OCI-LY1 (cell line): ENCODE measurements around the gene PLCG2.

Experiments used
- H2AFZ ChIP-seq: fragments of 200-600 bp; sonication (generic), shearing (Covaris generic); 2 replicates; pipeline ENCODE4 v1.6.0; 2014; ENCODE audit warnings: antibody characterized with exemption, mild to moderate bottlenecking, low read length
- H3F3A ChIP-seq: fragments of 200-600 bp; sonication (generic), shearing (Covaris generic); 2 replicates; pipeline ENCODE4 v1.6.0; 2014; ENCODE audit warnings: mild to moderate bottlenecking, antibody characterized with exemption, low read length, moderate library complexity; ENCODE audit not compliant: insufficient read depth
- H3K27ac ChIP-seq: fragments of 200-600 bp; sonication (generic); 2 replicates; pipeline ENCODE4 v1.5.1; 2014; ENCODE audit warnings: low read length, mixed run types, mild to moderate bottlenecking, low read depth; ENCODE audit not compliant: poor library complexity, severe bottlenecking
- H3K27me3 ChIP-seq: fragments of 200-600 bp; sonication (generic); 2 replicates; pipeline ENCODE4 v1.6.0; 2014; ENCODE audit warnings: antibody characterized with exemption, mild to moderate bottlenecking, low read length, moderate library complexity; ENCODE audit not compliant: insufficient read depth
- H3K36me3 ChIP-seq: fragments of 200-600 bp; sonication (generic); 2 replicates; pipeline ENCODE4 v1.6.1; 2014; ENCODE audit warnings: mild to moderate bottlenecking, antibody characterized with exemption, low read length, moderate library complexity, mixed read lengths; ENCODE audit not compliant: insufficient read depth
- H3K4me1 ChIP-seq: fragments of 200-600 bp; sonication (generic); 2 replicates; pipeline ENCODE4 v1.5.1; 2014; ENCODE audit warnings: mild to moderate bottlenecking, low read length, moderate library complexity; ENCODE audit not compliant: insufficient read depth, severe bottlenecking
- H3K4me2 ChIP-seq: fragments of 200-600 bp; sonication (generic), shearing (Covaris generic); 2 replicates; pipeline ENCODE4 v1.6.1; 2014; ENCODE audit warnings: low read length
- H3K4me3 ChIP-seq: fragments of 200-600 bp; sonication (generic); 2 replicates; pipeline ENCODE4 v1.5.1; 2014; ENCODE audit warnings: low read length, low read depth, mild to moderate bottlenecking, mixed read lengths; ENCODE audit not compliant: poor library complexity, severe bottlenecking
- H3K79me2 ChIP-seq: fragments of 200-600 bp; shearing (Covaris generic); 2 replicates; pipeline ENCODE4 v1.6.1; 2016; ENCODE audit warnings: mixed run types, low read length, mixed read lengths; ENCODE audit not compliant: insufficient read depth
- H3K9ac ChIP-seq: fragments of 200-600 bp; sonication (generic), shearing (Covaris generic); 2 replicates; pipeline ENCODE4 v1.6.1; 2014; ENCODE audit warnings: mild to moderate bottlenecking, low read length, mixed read lengths
- H3K9me2 ChIP-seq: fragments of 200-600 bp; sonication (generic), shearing (Covaris generic); 2 replicates; pipeline ENCODE4 v1.6.1; 2014; ENCODE audit warnings: low read depth, mild to moderate bottlenecking, low read length, mixed read lengths
- H3K9me3 ChIP-seq: fragments of 200-600 bp; shearing (Covaris generic); 2 replicates; pipeline ENCODE4 v1.6.1; 2014; ENCODE audit warnings: low read length, mixed read lengths
- H4K20me1 ChIP-seq: fragments of 200-600 bp; sonication (generic), shearing (Covaris generic); 2 replicates; pipeline ENCODE4 v1.6.0; 2016; ENCODE audit warnings: mild to moderate bottlenecking, low read length; ENCODE audit not compliant: insufficient read depth
- EZH2 ChIP-seq: fragments of 200-600 bp; sonication (generic), shearing (Covaris generic); IDR thresholded peaks from 2 replicates; pipeline ENCODE4 v1.8.0; 2017; ENCODE audit warnings: borderline replicate concordance, mixed run types, mild to moderate bottlenecking, antibody characterized with exemption, low read length, moderate library complexity, mixed read lengths
- TF ChIP-seq, protein P1 (sequence below): fragments of 200-600 bp; sonication (generic), shearing (Covaris generic); IDR thresholded peaks from 2 replicates; pipeline ENCODE4 v1.5.1; 2017; ENCODE audit warnings: mild to moderate bottlenecking, antibody characterized with exemption, low read length, moderate library complexity, mixed read lengths

The PLCG2 gene

DNA sequence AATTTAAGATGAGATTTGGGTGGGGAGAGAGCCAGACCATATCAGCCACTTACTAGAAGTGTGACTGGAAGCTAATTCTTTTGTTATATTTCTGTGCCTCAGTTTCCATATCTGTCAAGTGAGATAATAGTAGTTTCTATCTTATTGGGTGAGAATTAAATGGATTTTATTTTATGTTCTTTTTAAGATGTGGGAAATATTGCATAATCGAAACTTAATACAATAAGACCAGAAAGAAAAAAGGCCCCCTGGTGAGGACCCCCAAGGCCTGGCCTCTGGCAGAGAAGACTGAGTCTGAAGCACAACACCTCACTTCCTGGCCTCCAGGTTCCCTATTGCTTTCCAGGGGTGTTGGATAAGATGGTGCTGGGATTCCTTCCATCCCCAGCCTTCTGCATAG is 13.7 kb downstream of the PLCG2 start:
- TF ChIP-seq, protein P1, sequence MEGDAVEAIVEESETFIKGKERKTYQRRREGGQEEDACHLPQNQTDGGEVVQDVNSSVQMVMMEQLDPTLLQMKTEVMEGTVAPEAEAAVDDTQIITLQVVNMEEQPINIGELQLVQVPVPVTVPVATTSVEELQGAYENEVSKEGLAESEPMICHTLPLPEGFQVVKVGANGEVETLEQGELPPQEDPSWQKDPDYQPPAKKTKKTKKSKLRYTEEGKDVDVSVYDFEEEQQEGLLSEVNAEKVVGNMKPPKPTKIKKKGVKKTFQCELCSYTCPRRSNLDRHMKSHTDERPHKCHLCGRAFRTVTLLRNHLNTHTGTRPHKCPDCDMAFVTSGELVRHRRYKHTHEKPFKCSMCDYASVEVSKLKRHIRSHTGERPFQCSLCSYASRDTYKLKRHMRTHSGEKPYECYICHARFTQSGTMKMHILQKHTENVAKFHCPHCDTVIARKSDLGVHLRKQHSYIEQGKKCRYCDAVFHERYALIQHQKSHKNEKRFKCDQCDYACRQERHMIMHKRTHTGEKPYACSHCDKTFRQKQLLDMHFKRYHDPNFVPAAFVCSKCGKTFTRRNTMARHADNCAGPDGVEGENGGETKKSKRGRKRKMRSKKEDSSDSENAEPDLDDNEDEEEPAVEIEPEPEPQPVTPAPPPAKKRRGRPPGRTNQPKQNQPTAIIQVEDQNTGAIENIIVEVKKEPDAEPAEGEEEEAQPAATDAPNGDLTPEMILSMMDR: no peak
- TF ChIP-seq EZH2: no peak
- H3K9me2 ChIP-seq: no peaks in the 10 kb centered on the region
- H3K27me3 ChIP-seq: no peaks in the 10 kb centered on the region
- peaks cover 95% of the 10 kb centered on the region for H3K36me3 ChIP-seq
- H3K9me3 ChIP-seq: no peaks in the 10 kb centered on the region
- no peaks in the 10 kb centered on the region for H4K20me1 ChIP-seq
- peaks cover 98% of the 10 kb centered on the region for H3K4me1 ChIP-seq
- peak overlapping the region; percentile 18; the same call in 1 of the 2 replicates for H3K9ac ChIP-seq
- H3K27ac ChIP-seq: peak overlapping the region; percentile 99
- peak overlapping the region; percentile 9 for H3K4me3 ChIP-seq
- H2AFZ ChIP-seq: no peak overlapping the region
- H3F3A ChIP-seq: peaks cover 23% of the 10 kb centered on the region; the same call in 1 of the 2 replicates
- H3K79me2 ChIP-seq: peaks cover 100% of the 10 kb centered on the region
- peak overlapping the region; percentile 45 for H3K4me2 ChIP-seq

DNA sequence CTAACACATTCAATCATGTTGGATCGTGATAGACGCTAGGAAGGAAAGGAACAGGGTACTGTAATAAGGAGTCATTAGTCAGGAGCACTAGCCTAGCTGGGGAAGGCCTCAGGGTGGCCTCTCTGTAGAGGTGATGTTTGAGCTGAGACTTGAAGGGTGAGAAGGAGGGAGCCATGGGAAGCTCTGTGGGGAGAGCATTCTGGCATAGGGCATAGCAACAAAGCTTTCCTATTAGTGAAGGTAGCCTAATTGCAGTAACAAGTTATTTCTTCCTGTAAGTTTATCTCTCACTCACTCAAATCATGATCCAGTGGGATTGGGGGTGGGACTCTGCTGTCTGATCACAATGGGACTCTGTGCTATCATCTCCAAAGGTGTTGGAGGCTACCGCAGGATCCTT is 16.1 kb downstream of the PLCG2 start:
- no peaks in the 10 kb centered on the region for H3K27me3 ChIP-seq
- peaks cover 30% of the 10 kb centered on the region; the same call in 1 of the 2 replicates for H3F3A ChIP-seq
- TF ChIP-seq EZH2: no peak
- TF ChIP-seq, protein P1: no peak
- peaks cover 96% of the 10 kb centered on the region for H3K36me3 ChIP-seq
- no peak overlapping the region for H2AFZ ChIP-seq
- peak overlapping the region; percentile 99 for H3K27ac ChIP-seq
- H3K9ac ChIP-seq: peak overlapping the region; percentile 61; the same call in 1 of the 2 replicates
- peak overlapping the region; percentile 43 for H3K4me3 ChIP-seq
- H3K4me2 ChIP-seq: peak overlapping the region; percentile 73
- no peaks in the 10 kb centered on the region for H4K20me1 ChIP-seq
- no peaks in the 10 kb centered on the region for H3K9me2 ChIP-seq
- H3K79me2 ChIP-seq: peaks cover 100% of the 10 kb centered on the region
- H3K4me1 ChIP-seq: peaks cover 91% of the 10 kb centered on the region
- H3K9me3 ChIP-seq: no peaks in the 10 kb centered on the region

DNA sequence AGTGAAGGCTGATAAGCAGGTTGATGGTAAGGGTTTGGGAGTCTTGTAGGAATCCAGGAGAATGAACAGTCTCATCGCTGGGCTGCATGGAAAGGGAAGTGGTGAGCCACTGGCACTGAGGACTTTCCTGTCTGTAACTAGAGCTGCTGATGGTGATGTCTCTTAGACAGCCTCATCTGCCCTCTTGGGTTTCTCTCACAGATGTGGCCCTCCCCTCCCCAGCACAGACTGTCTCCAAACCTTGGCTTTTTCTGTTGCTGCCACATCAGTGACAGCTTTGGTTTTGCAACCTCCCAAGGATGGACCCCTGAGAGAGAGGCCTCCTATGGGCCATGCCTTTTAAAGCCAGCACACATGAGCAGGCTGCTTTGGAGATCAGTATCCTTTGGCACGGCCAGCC is 16.9 kb downstream of the PLCG2 start:
- Histone ChIP-seq H3K79me2 (peaks cover 100% of the 10 kb centered on the region), H3K4me1 (peaks cover 86% of the 10 kb centered on the region), H3K9me2 (no peaks in the 10 kb centered on the region), H3F3A (peaks cover 30% of the 10 kb centered on the region; the same call in 1 of the 2 replicates), H3K27ac (peak overlapping the region; percentile 99), H3K36me3 (peaks cover 96% of the 10 kb centered on the region), H2AFZ (no peak overlapping the region), H4K20me1 (no peaks in the 10 kb centered on the region), H3K4me3 (peak overlapping the region; percentile 43), H3K27me3 (no peaks in the 10 kb centered on the region), H3K9ac (peak overlapping the region; percentile 61), H3K4me2 (peak overlapping the region; percentile 73), H3K9me3 (no peaks in the 10 kb centered on the region)
- no peak for TF ChIP-seq EZH2
- TF ChIP-seq, protein P1: no peak
